GM19035 (cell line): ENCODE results near the gene NRARP.
A peak's percentile ranks its signal among the peaks of the same experiment; 100 is the strongest.

Experiments
- ATAC-seq: cut with Tn5 transposase; IDR thresholded peaks from one replicate; pipeline ENCODE4 v1.9.1; 2021; ENCODE audit not compliant: unreplicated experiment

The NRARP gene

GRCh38 chr9:137311171-137311985 lies 9.3 kb upstream of the NRARP start:
- ATAC-seq = no peak

- no peak for ATAC-seq
Measured at GRCh38 chr9:137310189-137311052, 8.3 kb upstream of the NRARP start.

DNA sequence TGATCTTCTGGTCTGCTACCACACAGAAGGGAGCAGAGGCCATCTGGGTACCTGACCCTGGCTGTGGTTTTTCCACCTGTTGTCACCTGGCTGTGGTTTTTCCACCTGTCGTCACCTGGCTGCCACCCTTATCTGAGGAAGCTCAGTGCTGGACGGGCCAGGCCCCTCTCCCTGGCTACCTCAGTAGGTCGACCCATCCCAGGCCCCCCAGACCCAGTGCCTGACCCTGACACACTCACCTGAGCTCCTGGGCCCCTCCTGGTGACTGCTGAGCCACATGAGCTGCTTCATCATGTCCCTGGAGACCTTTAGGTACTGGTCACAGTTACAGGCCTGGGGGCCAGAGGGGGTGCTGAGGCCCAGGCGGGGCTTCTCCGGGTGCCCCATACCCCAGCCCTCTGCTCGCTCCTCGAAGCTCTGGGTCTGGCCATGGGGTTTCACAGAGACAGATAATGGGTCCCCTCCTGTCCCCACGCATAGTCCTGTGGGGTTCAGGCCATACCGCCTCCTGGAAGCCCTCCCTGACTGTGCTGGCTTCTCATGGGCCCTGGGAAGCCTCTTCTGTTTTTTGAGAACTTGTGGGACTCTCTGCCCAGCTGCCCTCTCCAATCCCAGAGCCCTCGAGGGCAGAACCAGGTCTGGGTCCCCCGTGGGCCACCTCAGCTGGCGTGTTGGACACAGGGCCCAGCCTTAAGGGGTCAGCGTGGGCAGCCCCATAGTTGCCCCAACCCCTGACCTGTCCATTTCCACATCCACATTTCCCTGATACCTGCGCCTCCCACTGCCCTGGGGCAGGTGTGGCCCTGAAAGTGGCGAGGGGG lies 7.5 kb upstream of the NRARP start:
- ATAC-seq = no peak

- no peak for ATAC-seq
Measured at GRCh38 chr9:137308057-137308619, 6.1 kb upstream of the NRARP start.

DNA sequence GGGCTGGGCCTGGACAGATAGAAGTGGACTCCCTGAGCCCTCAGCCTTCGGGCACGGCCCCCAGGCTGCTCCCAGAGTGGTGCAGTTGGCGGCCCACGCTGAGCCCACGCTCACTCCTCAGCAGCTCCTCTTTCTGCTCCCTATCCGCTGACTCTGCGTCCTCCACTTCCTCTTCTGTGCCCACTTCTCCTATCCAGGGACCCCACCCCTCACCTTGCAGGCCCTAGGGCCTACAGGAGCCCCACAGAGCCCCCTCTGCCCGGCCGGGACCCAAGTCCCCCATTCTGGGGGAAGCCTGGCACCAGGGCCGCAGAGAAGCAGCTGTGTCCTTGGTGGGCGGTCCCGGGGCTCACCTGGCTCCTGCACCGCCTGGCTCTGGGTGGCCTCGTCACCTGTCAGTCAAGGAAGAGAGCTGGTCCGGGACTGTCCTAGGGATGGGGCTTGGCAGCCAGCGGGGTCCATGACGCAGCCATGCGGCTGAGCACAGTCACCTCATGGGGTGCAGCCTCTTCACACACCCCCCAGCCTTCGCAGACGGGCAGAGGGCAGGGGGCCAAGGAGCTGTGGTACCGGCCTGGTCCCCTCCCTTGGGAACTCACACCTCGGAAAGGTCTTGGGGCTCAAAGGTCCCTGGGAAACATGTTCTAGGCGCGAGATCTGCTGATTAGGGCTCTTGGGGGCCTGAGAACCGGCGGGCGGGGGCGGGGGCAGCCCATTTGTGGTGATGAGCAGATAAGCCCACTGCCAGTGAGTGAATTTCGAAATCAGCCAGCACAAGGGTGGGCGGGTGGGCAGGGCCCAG lies 5.4 kb upstream of the NRARP start:
- ATAC-seq = no peak

- no peak for ATAC-seq
Measured at GRCh38 chr9:137306850-137307254, 4.8 kb upstream of the NRARP start.

DNA sequence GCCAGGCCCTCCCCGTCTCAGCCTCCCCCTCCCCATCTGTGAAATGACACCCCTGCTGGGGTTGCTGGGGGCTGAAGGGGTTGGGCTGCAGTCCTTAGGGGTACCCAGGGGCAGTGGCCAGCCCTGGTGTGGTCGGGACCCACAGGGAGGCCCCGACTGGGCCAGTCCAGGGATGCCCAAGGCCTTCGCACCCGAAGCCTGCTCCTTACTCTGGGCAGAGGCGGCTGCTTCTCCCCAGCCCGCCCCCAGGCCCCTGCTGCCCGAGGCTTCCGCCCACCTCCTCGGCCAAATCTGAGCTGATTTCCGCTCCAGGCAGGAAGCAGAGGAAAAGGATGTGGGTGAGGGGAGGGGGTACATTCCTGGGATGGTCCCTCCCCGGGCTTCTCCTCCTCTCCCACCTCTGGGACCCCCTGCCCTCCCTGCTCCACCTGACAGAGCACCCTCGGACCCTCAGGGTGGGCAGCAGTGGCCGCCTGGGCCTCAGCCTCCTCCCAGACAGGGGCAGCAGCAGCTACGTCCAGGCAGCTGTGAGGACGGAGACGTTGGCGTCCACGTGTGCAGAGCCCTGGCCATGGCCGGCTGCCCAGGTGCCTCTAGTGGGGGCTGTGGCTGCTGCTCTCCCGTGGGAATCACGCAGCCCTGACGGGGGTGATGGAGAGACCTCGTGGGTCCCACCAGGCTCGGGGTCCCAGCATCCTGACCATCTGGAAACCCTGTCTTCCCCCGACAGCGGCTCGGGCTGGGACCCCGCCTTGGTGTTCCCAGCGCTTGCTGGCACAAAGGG lies 4.2 kb upstream of the NRARP start:
- ATAC-seq = no peak

DNA sequence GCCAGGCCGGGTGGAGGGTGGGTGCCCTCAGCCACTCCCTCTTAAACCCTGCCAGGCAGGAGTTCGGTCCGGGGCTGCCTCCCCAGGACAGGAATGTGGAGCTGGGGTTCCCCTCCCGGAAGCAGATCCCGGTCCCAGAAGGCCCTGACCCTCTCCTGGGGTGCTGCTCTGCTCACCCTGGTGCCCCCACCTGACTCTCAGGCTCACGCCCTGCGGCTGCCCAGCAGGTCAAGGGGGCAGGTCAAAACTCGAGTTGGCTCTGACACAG lies 3.7 kb upstream of the NRARP start:
- no peak for ATAC-seq

- ATAC-seq = no peak
Measured at GRCh38 chr9:137305060-137305797, 3.2 kb upstream of the NRARP start.

DNA sequence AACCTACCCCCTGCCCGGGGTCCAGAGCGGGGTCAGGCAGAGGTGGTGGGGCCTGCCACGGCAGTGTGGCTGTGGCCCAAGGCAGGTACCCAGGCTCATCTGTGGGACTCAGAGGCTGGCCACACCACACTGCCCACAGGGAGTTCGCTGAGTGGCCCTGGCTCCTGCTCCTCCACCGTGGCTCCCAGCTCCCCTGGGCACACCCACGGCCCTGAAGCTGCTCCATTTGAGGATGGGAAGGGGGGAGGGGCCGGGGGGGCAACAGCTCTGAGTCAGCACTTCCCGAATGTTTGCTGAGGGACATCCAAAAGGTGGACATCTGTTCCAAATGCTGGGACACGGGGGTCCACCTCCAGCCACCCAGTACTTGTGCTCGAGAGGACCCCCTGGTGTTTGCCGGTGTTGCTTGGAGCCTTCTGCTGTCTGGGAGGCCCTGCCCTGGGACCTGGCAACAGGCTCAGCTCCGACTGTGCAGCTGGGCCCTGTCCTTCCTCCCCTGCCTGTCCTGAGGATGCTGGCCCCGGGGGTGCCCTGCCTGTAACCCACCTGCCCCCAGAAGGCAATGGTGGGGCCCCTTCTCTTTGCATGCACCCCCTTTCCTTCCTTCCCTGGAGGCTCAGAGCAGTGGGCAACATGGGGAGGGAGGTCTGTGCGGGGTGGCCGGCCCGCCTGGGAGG lies 2.5 kb upstream of the NRARP start:
- no peak for ATAC-seq

GRCh38 chr9:137303893-137304382 lies 1.9 kb upstream of the NRARP start:
- ATAC-seq = no peak

GRCh38 chr9:137303151-137303892 lies 1.3 kb upstream of the NRARP start:
- ATAC-seq = no peak

GRCh38 chr9:137302449-137303150 lies 529 bp upstream of the NRARP start:
- ATAC-seq = peak; percentile 45

GRCh38 chr9:137301081-137301947 lies 757 bp downstream of the NRARP start:
- ATAC-seq = peak; percentile 3

DNA sequence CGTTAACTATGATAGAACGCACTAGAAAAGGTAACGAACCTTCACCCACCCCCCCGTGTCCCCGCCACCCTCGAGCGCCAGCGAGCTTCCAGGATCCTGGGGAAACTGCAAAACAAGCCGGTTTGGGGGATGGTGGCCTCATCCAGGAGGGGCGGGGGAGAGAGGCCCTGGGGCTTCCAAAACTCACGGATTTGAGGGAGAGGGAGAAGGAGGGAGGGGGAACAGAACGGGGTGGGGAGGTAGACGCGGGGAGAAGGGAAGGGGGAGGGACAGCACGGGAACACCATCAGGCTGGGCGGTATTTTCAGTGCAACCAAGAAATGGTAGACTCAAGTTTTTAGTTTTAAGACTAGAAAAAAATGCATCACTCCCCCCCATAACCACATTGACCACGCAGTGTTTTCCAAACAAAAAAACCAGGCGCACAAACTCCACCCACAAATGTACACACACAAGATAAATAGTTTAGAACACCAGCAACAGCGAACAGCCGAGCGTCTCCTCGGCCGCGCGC lies 1.4 kb downstream of the NRARP start:
- no peak for ATAC-seq

GRCh38 chr9:137299938-137300337 lies 2.1 kb downstream of the NRARP start:
- no peak for ATAC-seq
